CD14-positive monocyte (primary cell): ENCODE results near the gene SPNS3. TPM values are rescaled to one million over a fixed set of nuclear protein-coding genes. Genes with fewer than 3 reads are reported as not detected.

Experiments
- DNase-seq, 3 donors: peaks; one replicate each; pipeline ENCODE4 v3.0.0-alpha.2; 2011 to 2022
- H2AFZ ChIP-seq: 2 replicates; pipeline ENCODE4 v1.6.0; 2012; ENCODE audit warnings: mild to moderate bottlenecking, low read depth, low read length, inconsistent platforms; ENCODE audit not compliant: insufficient read depth, poor library complexity, severe bottlenecking
- H3K27ac ChIP-seq, 2 donors: 1 replicate in 1 of 2; 2 replicates in 1 of 2; pipeline ENCODE4 v1.5.1; 2012 to 2013; ENCODE audit warnings: low read length in 2 of 2, control low read depth in 1 of 2, inconsistent platforms in 1 of 2, low read depth in 1 of 2, mild to moderate bottlenecking in 1 of 2
- H3K27me3 ChIP-seq, 2 donors: one replicate each; pipeline versions ENCODE4 v1.6.0 to v1.6.1; 2011 to 2013; ENCODE audit warnings: low read length in 2 of 2; ENCODE audit not compliant: control insufficient read depth in 2 of 2, insufficient read depth in 2 of 2
- H3K36me3 ChIP-seq, 2 donors: replicated peaks in 1 of 2; 1 replicate in 1 of 2; 2 replicates in 1 of 2; pipeline versions ENCODE4 v1.5.1 to v1.6.1; 2012 to 2013; ENCODE audit warnings: low read length in 2 of 2, control low read depth in 1 of 2, inconsistent platforms in 1 of 2, mild to moderate bottlenecking in 1 of 2; ENCODE audit not compliant: insufficient read depth in 2 of 2, control insufficient read depth in 1 of 2
- H3K4me1 ChIP-seq, 2 donors: 1 replicate in 1 of 2; 2 replicates in 1 of 2; pipeline versions ENCODE4 v1.5.1 to v1.6.1; 2012 to 2013; ENCODE audit warnings: low read length in 2 of 2, control low read depth in 1 of 2, inconsistent platforms in 1 of 2, mild to moderate bottlenecking in 1 of 2, moderate library complexity in 1 of 2; ENCODE audit not compliant: insufficient read depth in 2 of 2, control insufficient read depth in 1 of 2
- H3K4me2 ChIP-seq: replicated peaks from 2 replicates; pipeline ENCODE3; 2012; ENCODE audit warnings: low read length, moderate library complexity, mild to moderate bottlenecking; ENCODE audit not compliant: poor library complexity, severe bottlenecking; ENCODE audit errors: extremely low read depth
- H3K4me3 ChIP-seq, 3 experiments: fragments of 200-600 bp in 1 of 3; sonication (generic) in 1 of 3; replicated peaks in 1 of 3; 1 replicate in 2 of 3; 2 replicates in 1 of 3; pipeline ENCODE4 v1.5.1; 2011 to 2013; ENCODE audit warnings: low read length in 3 of 3, mild to moderate bottlenecking in 3 of 3, control low read depth in 2 of 3, low read depth in 2 of 3, inconsistent platforms in 1 of 3, moderate library complexity in 1 of 3
- H3K79me2 ChIP-seq: 2 replicates; pipeline ENCODE4 v1.6.0; 2012; ENCODE audit warnings: mild to moderate bottlenecking, control low read depth, inconsistent platforms, low read length, moderate library complexity; ENCODE audit not compliant: insufficient read depth
- H3K9ac ChIP-seq: 2 replicates; pipeline ENCODE4 v1.6.0; 2017; ENCODE audit warnings: low read length, mild to moderate bottlenecking; ENCODE audit not compliant: insufficient read depth, poor library complexity, severe bottlenecking
- H3K9me3 ChIP-seq, 2 donors: replicated peaks in 1 of 2; 1 replicate in 1 of 2; 2 replicates in 1 of 2; pipeline versions ENCODE4 v1.5.1 to v1.6.1; 2012 to 2013; ENCODE audit warnings: low read length in 2 of 2, control low read depth in 1 of 2; ENCODE audit not compliant: control insufficient read depth in 1 of 2, insufficient read depth in 1 of 2
- H4K20me1 ChIP-seq: 2 replicates; pipeline ENCODE4 v1.6.0; 2012; ENCODE audit warnings: mild to moderate bottlenecking, low read length, control low read depth, moderate library complexity; ENCODE audit not compliant: insufficient read depth
- H3K27ac Mint-ChIP-seq, 7 donors: one replicate each; pipeline ENCODE4 v1.8.0; 2020; ENCODE audit warnings: mild to moderate bottlenecking in 7 of 7, mixed read lengths in 7 of 7, moderate library complexity in 6 of 7, inconsistent platforms in 2 of 7
- H3K27me3 Mint-ChIP-seq, 3 donors: one replicate each; pipeline ENCODE4 v1.8.0; 2021 to 2022; ENCODE audit warnings: low read depth in 3 of 3, mild to moderate bottlenecking in 3 of 3, mixed read lengths in 3 of 3, moderate library complexity in 3 of 3, inconsistent platforms in 1 of 3
- H3K36me3 Mint-ChIP-seq, 2 donors: one replicate each; pipeline ENCODE4 v1.8.0; 2020; ENCODE audit warnings: mixed read lengths in 2 of 2, inconsistent platforms in 1 of 2, mild to moderate bottlenecking in 1 of 2
- H3K4me1 Mint-ChIP-seq: one replicate; pipeline ENCODE4 v1.8.0; 2020; ENCODE audit warnings: mild to moderate bottlenecking, mixed read lengths
- H3K4me3 Mint-ChIP-seq, 2 donors: one replicate each; pipeline ENCODE4 v1.8.0; 2020; ENCODE audit warnings: mild to moderate bottlenecking in 2 of 2, mixed read lengths in 2 of 2, moderate library complexity in 1 of 2
- H3K9me3 Mint-ChIP-seq, 7 donors: one replicate each; pipeline ENCODE4 v1.8.0; 2020 to 2022; ENCODE audit warnings: mixed read lengths in 7 of 7, mild to moderate bottlenecking in 6 of 7, moderate library complexity in 6 of 7, inconsistent platforms in 2 of 7
- WGBS: methylation state at CpG from one replicate; pipeline ENCODE4 v1.1.5; 2013; ENCODE audit warnings: missing lambda C conversion rate; ENCODE audit not compliant: insufficient coverage; 5-methylcytosine and 5-hydroxymethylcytosine counted together
- intact Hi-C, 2 donors: fragments of 100-400 bp; cut with micrococcal nuclease; formaldehyde crosslinking; loops; one replicate each; pipeline versions ENCODE4 v1.15.0 to v1.15.1; 2023
- polyA plus RNA-seq, 3 donors: library from polyadenylated mRNA; depleted of rRNA in 1 of 3; unstranded in 2 of 3; stranded (reverse) in 1 of 3; fragments of 300-500 nt in 2 of 3; fragments of >200 nt in 1 of 3; fragmentation: Illumina TruSeq in 2 of 3; gene quantifications; 1 replicate in 2 of 3; 2 replicates in 1 of 3; pipeline ENCODE4 v1.2.3, GENCODE V29; 2012 to 2021
- TF ChIP-seq, protein P1 (sequence below): fragments of 200-600 bp; IDR thresholded peaks from one replicate; pipeline ENCODE4 v1.8.0; 2022; ENCODE audit warnings: antibody characterized with exemption, mild to moderate bottlenecking

Gene SPNS3
- polyA plus RNA-seq, 3 donors = 2.3 to 5.7 (median 4.5) TPM

DNA sequence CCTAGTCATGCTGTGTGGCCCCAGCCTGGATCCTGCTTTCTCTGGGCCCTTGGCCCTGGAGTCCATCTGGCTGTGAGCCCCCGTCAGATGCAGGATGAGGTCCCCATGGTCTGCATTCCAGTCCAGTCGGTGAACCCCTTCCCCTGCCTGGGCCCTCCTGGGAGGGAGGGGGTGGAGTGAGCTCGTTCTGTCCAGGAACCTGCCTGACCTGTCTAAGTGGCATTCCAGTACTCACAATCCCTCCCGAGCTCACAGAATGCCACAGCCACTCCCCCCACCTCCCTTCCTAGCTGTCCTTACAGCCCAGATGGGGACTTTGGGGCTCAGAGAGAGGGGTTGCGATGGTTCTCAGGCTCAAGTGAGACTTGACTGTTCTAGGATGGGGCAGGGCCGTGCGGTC is 80.5 kb downstream of the SPNS3 start:
- Mint-ChIP-seq H3K4me1 (peaks cover 37% of the 10 kb centered on the region), H3K27me3 (peaks cover 6 to 13% (median 8%) of the 10 kb centered on the region in 3 donors), H3K36me3 (no peaks in the 10 kb centered on the region), H3K4me3 (no peak overlapping the region), H3K9me3 (peaks cover 0 to 3% (median 0%) of the 10 kb centered on the region in 7 donors), H3K27ac (no peak overlapping the region)
- WGBS = 100% methylated on average over 3 of the region's 7 CpGs
- TF ChIP-seq, protein P1, sequence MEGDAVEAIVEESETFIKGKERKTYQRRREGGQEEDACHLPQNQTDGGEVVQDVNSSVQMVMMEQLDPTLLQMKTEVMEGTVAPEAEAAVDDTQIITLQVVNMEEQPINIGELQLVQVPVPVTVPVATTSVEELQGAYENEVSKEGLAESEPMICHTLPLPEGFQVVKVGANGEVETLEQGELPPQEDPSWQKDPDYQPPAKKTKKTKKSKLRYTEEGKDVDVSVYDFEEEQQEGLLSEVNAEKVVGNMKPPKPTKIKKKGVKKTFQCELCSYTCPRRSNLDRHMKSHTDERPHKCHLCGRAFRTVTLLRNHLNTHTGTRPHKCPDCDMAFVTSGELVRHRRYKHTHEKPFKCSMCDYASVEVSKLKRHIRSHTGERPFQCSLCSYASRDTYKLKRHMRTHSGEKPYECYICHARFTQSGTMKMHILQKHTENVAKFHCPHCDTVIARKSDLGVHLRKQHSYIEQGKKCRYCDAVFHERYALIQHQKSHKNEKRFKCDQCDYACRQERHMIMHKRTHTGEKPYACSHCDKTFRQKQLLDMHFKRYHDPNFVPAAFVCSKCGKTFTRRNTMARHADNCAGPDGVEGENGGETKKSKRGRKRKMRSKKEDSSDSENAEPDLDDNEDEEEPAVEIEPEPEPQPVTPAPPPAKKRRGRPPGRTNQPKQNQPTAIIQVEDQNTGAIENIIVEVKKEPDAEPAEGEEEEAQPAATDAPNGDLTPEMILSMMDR = no peak
- H3K4me3 ChIP-seq = no peak overlapping the region
- no peaks in the 10 kb centered on the region for H3K36me3 ChIP-seq
- no peaks in the 10 kb centered on the region for H4K20me1 ChIP-seq
- H3K9ac ChIP-seq = no peak overlapping the region
- no peak for DNase-seq
- H3K9me3 ChIP-seq = no peaks in the 10 kb centered on the region
- H3K4me1 ChIP-seq = peaks cover 27 to 28% of the 10 kb centered on the region in 2 donors
- no peak overlapping the region for H2AFZ ChIP-seq
- H3K27me3 ChIP-seq = no peaks in the 10 kb centered on the region
- no peak overlapping the region for H3K27ac ChIP-seq
- no peaks in the 10 kb centered on the region for H3K79me2 ChIP-seq
- no peak overlapping the region for H3K4me2 ChIP-seq
- intact Hi-C loops = no loop called here

- TF ChIP-seq, protein P1 = no peak
Measured at GRCh38 chr17:4514779-4515178, 81.0 kb downstream of the SPNS3 start.

More at GRCh38 chr17:4514779-4515178, 81.0 kb downstream of the SPNS3 start:
- Histone ChIP-seq H3K27me3 (no peaks in the 10 kb centered on the region), H3K4me1 (peaks cover 22 to 23% of the 10 kb centered on the region in 2 donors), H3K4me3 (no peak overlapping the region), H3K9me3 (no peaks in the 10 kb centered on the region), H3K27ac (no peak overlapping the region), H3K9ac (no peak overlapping the region), H3K36me3 (no peaks in the 10 kb centered on the region), H3K79me2 (no peaks in the 10 kb centered on the region), H2AFZ (no peak overlapping the region), H3K4me2 (no peak overlapping the region), H4K20me1 (no peaks in the 10 kb centered on the region)
- DNase-seq = no peak
- Mint-ChIP-seq H3K4me3 (no peak overlapping the region), H3K36me3 (no peaks in the 10 kb centered on the region), H3K27ac (no peak overlapping the region), H3K4me1 (peaks cover 31% of the 10 kb centered on the region), H3K27me3 (peaks cover 5 to 11% (median 7%) of the 10 kb centered on the region in 3 donors), H3K9me3 (peaks cover 0 to 3% (median 0%) of the 10 kb centered on the region in 7 donors)
- WGBS = 98% methylated on average over 5 of the region's 11 CpGs
- intact Hi-C loops = no loop called here
